GM12801 (cell line): ENCODE measurements around the gene SNAPIN.

Experiments used
- TF ChIP-seq, protein P1 (sequence below): IDR thresholded peaks from one replicate; pipeline ENCODE4 v1.5.1; 2011; ENCODE audit warnings: control low read depth; ENCODE audit not compliant: insufficient read length; ENCODE audit errors: extremely low read depth

SNAPIN gene

DNA sequence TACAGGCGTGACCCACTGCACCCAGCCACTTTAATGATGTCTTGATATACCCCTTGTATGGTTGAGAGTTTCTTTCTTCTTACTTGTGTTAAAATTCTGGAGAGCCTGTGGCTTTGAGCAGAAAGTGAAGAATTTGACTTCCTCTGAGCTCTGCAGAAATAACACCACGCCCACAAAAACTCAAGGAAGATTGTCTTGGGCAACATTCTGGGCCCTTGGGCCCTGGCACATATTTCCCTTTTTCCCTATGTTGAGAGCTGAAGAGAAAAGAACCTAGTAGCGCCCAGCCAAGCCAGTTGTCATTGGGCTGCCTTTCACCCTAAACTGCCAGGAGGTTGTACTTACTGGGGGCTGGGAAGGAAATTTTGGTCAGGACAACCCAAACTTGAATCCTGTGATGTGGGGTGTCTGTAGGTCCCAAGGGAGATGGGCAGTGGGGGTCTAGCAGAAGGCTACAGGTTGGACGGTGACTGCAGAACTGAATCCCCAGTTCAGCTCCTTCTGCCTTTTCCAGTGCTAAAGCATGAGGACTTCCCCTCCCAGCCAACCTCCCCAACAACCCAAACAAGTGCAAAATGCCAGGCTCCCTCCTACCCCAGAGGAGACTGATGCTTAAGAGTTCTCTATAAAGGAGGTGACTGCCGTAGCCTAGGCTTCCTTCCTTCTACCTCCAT, 11.7 kb upstream of the SNAPIN start:
- TF ChIP-seq, protein P1, sequence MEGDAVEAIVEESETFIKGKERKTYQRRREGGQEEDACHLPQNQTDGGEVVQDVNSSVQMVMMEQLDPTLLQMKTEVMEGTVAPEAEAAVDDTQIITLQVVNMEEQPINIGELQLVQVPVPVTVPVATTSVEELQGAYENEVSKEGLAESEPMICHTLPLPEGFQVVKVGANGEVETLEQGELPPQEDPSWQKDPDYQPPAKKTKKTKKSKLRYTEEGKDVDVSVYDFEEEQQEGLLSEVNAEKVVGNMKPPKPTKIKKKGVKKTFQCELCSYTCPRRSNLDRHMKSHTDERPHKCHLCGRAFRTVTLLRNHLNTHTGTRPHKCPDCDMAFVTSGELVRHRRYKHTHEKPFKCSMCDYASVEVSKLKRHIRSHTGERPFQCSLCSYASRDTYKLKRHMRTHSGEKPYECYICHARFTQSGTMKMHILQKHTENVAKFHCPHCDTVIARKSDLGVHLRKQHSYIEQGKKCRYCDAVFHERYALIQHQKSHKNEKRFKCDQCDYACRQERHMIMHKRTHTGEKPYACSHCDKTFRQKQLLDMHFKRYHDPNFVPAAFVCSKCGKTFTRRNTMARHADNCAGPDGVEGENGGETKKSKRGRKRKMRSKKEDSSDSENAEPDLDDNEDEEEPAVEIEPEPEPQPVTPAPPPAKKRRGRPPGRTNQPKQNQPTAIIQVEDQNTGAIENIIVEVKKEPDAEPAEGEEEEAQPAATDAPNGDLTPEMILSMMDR = no peak

- TF ChIP-seq, protein P1 = no peak
Observed at GRCh38 chr1:153647346-153647714, 11.2 kb upstream of the SNAPIN start.

DNA sequence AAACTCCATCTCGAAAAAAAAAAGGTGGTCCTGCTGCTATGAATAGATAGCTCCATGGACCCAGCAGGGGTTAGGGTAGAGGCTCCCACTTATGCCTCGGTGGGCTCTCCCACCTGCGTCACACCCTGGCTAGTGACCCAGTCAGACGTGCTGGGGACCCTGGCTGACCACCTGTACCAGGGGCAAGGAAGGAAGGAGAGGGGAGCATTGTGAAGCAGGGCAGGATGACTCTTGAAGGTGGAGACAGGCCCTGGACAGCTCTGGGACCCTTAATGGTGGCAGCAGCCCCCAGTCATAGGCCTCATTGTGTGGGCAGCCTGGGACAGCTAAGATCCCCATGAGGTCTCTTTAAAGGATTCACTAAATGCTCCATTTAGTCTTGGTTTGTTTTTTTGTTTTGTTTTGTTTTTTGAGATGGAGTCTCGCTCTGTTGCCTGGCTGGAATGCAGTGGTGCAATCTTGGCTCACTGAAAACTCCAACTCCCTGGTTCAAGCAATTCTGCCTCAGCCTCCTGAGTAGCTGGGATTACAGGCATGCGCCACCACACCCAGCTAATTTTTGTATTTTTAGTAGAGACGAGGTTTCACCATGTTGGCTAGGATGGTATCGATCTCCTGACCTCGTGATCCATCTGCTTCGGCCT, 10.4 kb upstream of the SNAPIN start:
- TF ChIP-seq, protein P1 = no peak

GRCh38 chr1:153649137-153649862, 9.2 kb upstream of the SNAPIN start:
- TF ChIP-seq, protein P1 = no peak

GRCh38 chr1:153649863-153650235, 8.7 kb upstream of the SNAPIN start:
- TF ChIP-seq, protein P1 = no peak

DNA sequence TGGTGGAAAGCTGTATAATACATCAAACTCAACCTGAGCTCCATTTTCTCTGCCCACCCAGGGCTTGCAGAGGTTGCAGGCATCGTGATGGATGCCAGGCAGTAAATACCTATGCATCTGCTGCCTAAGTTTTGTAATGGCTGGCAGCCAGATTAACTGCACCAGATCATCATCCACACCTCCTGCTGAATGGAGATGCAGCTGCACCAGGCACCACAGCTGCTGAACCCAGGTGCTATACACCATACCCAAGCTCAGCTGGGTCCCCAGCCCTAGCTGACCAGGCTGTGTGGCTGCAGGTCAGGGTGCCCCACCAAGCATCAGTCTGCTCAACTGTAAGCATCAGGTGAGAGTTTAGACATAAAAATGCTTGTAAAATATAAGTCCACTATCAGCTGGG, 6.7 kb upstream of the SNAPIN start:
- TF ChIP-seq, protein P1 = no peak

- TF ChIP-seq, protein P1 = no peak
Observed at GRCh38 chr1:153652805-153653500, 5.5 kb upstream of the SNAPIN start.
